SK-N-MC (cell line): ENCODE measurements around the gene QTRT2.

Experiments used
- DNase-seq: peaks from one replicate; pipeline ENCODE4 v3.0.0-alpha.2; 2011; ENCODE audit warnings: low read depth, low spot score
- H3K27ac ChIP-seq: fragments of 200-600 bp; sonication (generic); 2 replicates; pipeline ENCODE4 v1.5.1; 2016; ENCODE audit warnings: mixed run types
- H3K36me3 ChIP-seq: fragments of 200-600 bp; sonication (generic); 2 replicates; pipeline ENCODE4 v1.6.1; 2017; ENCODE audit warnings: antibody characterized with exemption, low read length, mixed read lengths; ENCODE audit not compliant: insufficient read depth
- H3K4me3 ChIP-seq: fragments of 200-600 bp; sonication (generic); 2 replicates; pipeline ENCODE4 v1.5.1; 2016
- H3K9ac ChIP-seq: fragments of 200-600 bp; sonication (generic); 2 replicates; pipeline ENCODE4 v1.8.0; 2017; ENCODE audit warnings: mixed run types, mixed read lengths; ENCODE audit not compliant: insufficient read length
- H3K9me3 ChIP-seq: fragments of 200-600 bp; sonication (generic); 2 replicates; pipeline ENCODE4 v1.6.1; 2017; ENCODE audit warnings: low read depth, mild to moderate bottlenecking, antibody characterized with exemption, low read length, moderate library complexity, mixed read lengths
- EZH2 ChIP-seq: fragments of 200-600 bp; sonication (generic); IDR thresholded peaks from one replicate; pipeline ENCODE4 v1.6.1; 2017; ENCODE audit warnings: antibody characterized with exemption
- FOXP2 ChIP-seq: optimal IDR thresholded peaks from 2 replicates; pipeline ENCODE3; 2011; ENCODE audit warnings: mild to moderate bottlenecking, moderate library complexity; ENCODE audit not compliant: insufficient read depth; ENCODE audit errors: extremely low read length, control extremely low read depth
- POLR2AphosphoS5 ChIP-seq: IDR thresholded peaks from 2 replicates; pipeline ENCODE4 v1.6.1; 2012; ENCODE audit warnings: mild to moderate bottlenecking, low read depth, low read length, borderline replicate concordance

Gene QTRT2

GRCh38 chr3:114108137-114108536, 51.6 kb downstream of the QTRT2 start:
- no peak for DNase-seq
- Histone ChIP-seq H3K9ac (no peak overlapping the region), H3K9me3 (no peaks in the 10 kb centered on the region), H3K27ac (no peak overlapping the region), H3K4me3 (no peak overlapping the region), H3K36me3 (no peaks in the 10 kb centered on the region)
- TF ChIP-seq EZH2 = no peak
- TF ChIP-seq POLR2AphosphoS5 = no peak
- TF ChIP-seq FOXP2 = no peak

GRCh38 chr3:114110439-114110838, 53.9 kb downstream of the QTRT2 start:
- no peak for DNase-seq
- TF ChIP-seq EZH2 = no peak
- Histone ChIP-seq H3K36me3 (no peaks in the 10 kb centered on the region), H3K9ac (no peak overlapping the region), H3K9me3 (no peaks in the 10 kb centered on the region), H3K27ac (no peak overlapping the region), H3K4me3 (no peak overlapping the region)

- Histone ChIP-seq H3K27ac (no peak overlapping the region), H3K9ac (no peak overlapping the region), H3K9me3 (no peaks in the 10 kb centered on the region), H3K36me3 (no peaks in the 10 kb centered on the region), H3K4me3 (no peak overlapping the region)
- DNase-seq = no peak
- no peak for TF ChIP-seq EZH2
- no peak for TF ChIP-seq POLR2AphosphoS5
- no peak for TF ChIP-seq FOXP2
Measured at GRCh38 chr3:114111060-114111770, 54.7 kb downstream of the QTRT2 start.

- no peak for DNase-seq
- Histone ChIP-seq H3K9ac (no peak overlapping the region), H3K27ac (no peak overlapping the region), H3K4me3 (no peak overlapping the region), H3K9me3 (no peaks in the 10 kb centered on the region), H3K36me3 (no peaks in the 10 kb centered on the region)
- TF ChIP-seq EZH2 = no peak
- TF ChIP-seq FOXP2 = no peak
- no peak for TF ChIP-seq POLR2AphosphoS5
Measured at GRCh38 chr3:114112696-114113095, 56.2 kb downstream of the QTRT2 start.

GRCh38 chr3:114114719-114115118, 58.2 kb downstream of the QTRT2 start:
- no peak overlapping the region for H3K4me3 ChIP-seq
- TF ChIP-seq POLR2AphosphoS5 = no peak
- TF ChIP-seq FOXP2 = no peak
- TF ChIP-seq EZH2 = no peak
- no peak overlapping the region for H3K9ac ChIP-seq
- no peak for DNase-seq
- no peak overlapping the region for H3K27ac ChIP-seq
- no peaks in the 10 kb centered on the region for H3K36me3 ChIP-seq
- no peaks in the 10 kb centered on the region for H3K9me3 ChIP-seq

GRCh38 chr3:114115143-114115542, 58.6 kb downstream of the QTRT2 start:
- Histone ChIP-seq H3K9ac (no peak overlapping the region), H3K9me3 (no peaks in the 10 kb centered on the region), H3K36me3 (no peaks in the 10 kb centered on the region), H3K4me3 (no peak overlapping the region), H3K27ac (no peak overlapping the region)
- DNase-seq = no peak
- TF ChIP-seq EZH2 = no peak
- no peak for TF ChIP-seq POLR2AphosphoS5
- TF ChIP-seq FOXP2 = no peak

GRCh38 chr3:114119776-114120175, 63.2 kb downstream of the QTRT2 start:
- Histone ChIP-seq H3K36me3 (no peaks in the 10 kb centered on the region), H3K9me3 (no peaks in the 10 kb centered on the region), H3K27ac (no peak overlapping the region), H3K4me3 (no peak overlapping the region), H3K9ac (no peak overlapping the region)
- DNase-seq = no peak
- TF ChIP-seq POLR2AphosphoS5 = no peak
- TF ChIP-seq FOXP2 = no peak
- no peak for TF ChIP-seq EZH2

GRCh38 chr3:114120211-114120610, 63.7 kb downstream of the QTRT2 start:
- no peak for DNase-seq
- H3K9ac ChIP-seq = no peak overlapping the region
- no peak for TF ChIP-seq FOXP2
- TF ChIP-seq EZH2 = no peak
- no peaks in the 10 kb centered on the region for H3K36me3 ChIP-seq
- no peak overlapping the region for H3K4me3 ChIP-seq
- H3K27ac ChIP-seq = no peak overlapping the region
- no peaks in the 10 kb centered on the region for H3K9me3 ChIP-seq

- H3K36me3 ChIP-seq = no peaks in the 10 kb centered on the region
- H3K9me3 ChIP-seq = no peaks in the 10 kb centered on the region
- no peak for DNase-seq
- no peak overlapping the region for H3K9ac ChIP-seq
- no peak overlapping the region for H3K4me3 ChIP-seq
- H3K27ac ChIP-seq = no peak overlapping the region
- TF ChIP-seq EZH2 (no peak), POLR2AphosphoS5 (no peak), FOXP2 (no peak)
Measured at GRCh38 chr3:114122027-114122709, 65.6 kb downstream of the QTRT2 start.
